Astrocyte of the cerebellum (primary cell): ENCODE measurements around the gene WNK2.

ENCODE experiments used
- DNase-seq: peaks from one replicate; pipeline ENCODE4 v3.0.0-alpha.2; 2011; ENCODE audit warnings: low read depth
- H3K4me3 ChIP-seq: 2 replicates; pipeline ENCODE4 v1.5.1; 2011; ENCODE audit warnings: mild to moderate bottlenecking, low read depth, low read length, moderate library complexity
- CTCF ChIP-seq: IDR thresholded peaks from 2 replicates; pipeline ENCODE4 v1.5.1; 2012; ENCODE audit warnings: low read length, low read depth, moderate library complexity, mild to moderate bottlenecking; ENCODE audit errors: missing control alignments
- in situ Hi-C: cut with HindIII; loops from 2 replicates; pipeline ENCODE4 v1.10.0; 2017; ENCODE audit warnings: low sequenced_read_pairs

WNK2 gene

DNA sequence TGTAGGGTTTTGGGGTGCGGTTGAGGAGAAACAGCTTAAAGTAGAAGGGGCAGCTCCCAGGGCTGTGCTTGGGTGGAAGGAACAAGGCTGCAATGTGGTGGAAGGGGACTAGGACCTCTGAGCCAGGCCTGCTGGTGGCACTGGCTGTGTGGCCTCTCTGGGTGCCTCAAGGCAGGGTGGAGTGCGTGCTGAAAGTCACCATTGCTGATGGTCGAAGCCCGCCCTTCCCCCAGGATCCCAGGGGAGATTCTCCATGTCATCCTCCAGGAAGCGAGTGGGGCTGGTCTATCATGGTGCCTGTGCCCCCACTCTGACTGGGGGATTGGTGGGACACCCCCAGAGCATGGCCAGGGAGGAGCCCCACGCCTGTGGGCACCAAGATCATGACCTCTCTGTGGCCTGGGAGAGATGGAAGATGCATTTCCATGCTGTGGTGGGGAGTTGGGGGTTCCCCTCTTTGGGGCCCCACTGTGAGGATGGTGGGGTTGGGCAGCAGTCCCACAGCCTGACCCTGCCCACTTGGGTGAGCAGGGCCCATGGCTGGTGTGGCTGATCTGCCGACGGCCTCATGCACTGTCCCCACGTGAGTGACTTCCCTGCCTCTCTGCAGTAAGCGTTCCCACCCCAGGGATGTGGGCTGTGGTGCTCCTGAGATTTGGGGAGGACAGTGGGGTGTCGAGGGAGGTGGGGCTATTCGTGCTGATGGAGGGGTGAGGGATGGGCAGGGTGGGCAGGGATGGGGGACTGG is 25.8 kb downstream of the WNK2 start:
- no peak overlapping the region for H3K4me3 ChIP-seq
- TF ChIP-seq CTCF, result no peak
- in situ Hi-C loops, result no loop called here
- no peak for DNase-seq

- TF ChIP-seq CTCF, result no peak
- no peak for DNase-seq
- no peak overlapping the region for H3K4me3 ChIP-seq
- in situ Hi-C loops, result no loop called here
These were observed 26.5 kb downstream of the WNK2 start for GRCh38 chr9:93210324-93210973.

GRCh38 chr9:93210974-93211653 is 27.2 kb downstream of the WNK2 start:
- no peak overlapping the region for H3K4me3 ChIP-seq
- in situ Hi-C loops, result no loop called here
- DNase-seq, result no peak
- TF ChIP-seq CTCF, result no peak

- no peak overlapping the region for H3K4me3 ChIP-seq
- DNase-seq, result no peak
- TF ChIP-seq CTCF, result no peak
- in situ Hi-C loops, result no loop called here
These were observed 27.7 kb downstream of the WNK2 start for GRCh38 chr9:93211654-93212001.

GRCh38 chr9:93212409-93212808 is 28.5 kb downstream of the WNK2 start:
- no peak for DNase-seq
- in situ Hi-C loops, result no loop called here
- no peak overlapping the region for H3K4me3 ChIP-seq
- no peak for TF ChIP-seq CTCF

- H3K4me3 ChIP-seq, result no peak overlapping the region
- in situ Hi-C loops, result no loop called here
- no peak for DNase-seq
- TF ChIP-seq CTCF, result no peak
These were observed 32.1 kb downstream of the WNK2 start for GRCh38 chr9:93216073-93216365.
